H1 (cell line): ENCODE data around the gene RASAL2. TPM values are rescaled to one million over a fixed set of nuclear protein-coding genes. Genes with fewer than 3 reads are reported as not detected.

Experiments used
- CTCF ChIA-PET: fragments of 300-600 bp; sonication (Branson Sonifier 250); formaldehyde crosslinking; loops from one replicate; lab custom pipeline; 2021; ENCODE audit not compliant: partially characterized antibody; lab: Charles Lee
- POLR2A ChIA-PET: fragments of 300-600 bp; sonication (Branson Sonifier 250); formaldehyde crosslinking; loops from one replicate; lab custom pipeline; 2021; ENCODE audit warnings: inconsistent platforms; ENCODE audit not compliant: partially characterized antibody; lab: Charles Lee
- DNase-seq, 2 experiments: peaks; one replicate each; pipeline versions ENCODE4 v3.0.0 to v3.0.0-alpha.2; 2010 to 2022; ENCODE audit warnings: low spot score in 2 of 2, low read depth in 1 of 2, mixed read lengths in 1 of 2
- FAIRE-seq: peaks from 2 replicates; lab custom pipeline; 2011; peaks lifted over from hg19 to GRCh38; lab: Jason Lieb, UNC
- H2AFZ ChIP-seq: 2 replicates; pipeline ENCODE4 v1.8.1; 2012; ENCODE audit warnings: low read length, inconsistent platforms
- H2AK5ac ChIP-seq: 2 replicates; pipeline ENCODE4 v1.6.1; 2013; ENCODE audit warnings: low read depth, low read length
- H2BK120ac ChIP-seq: replicated peaks from 2 replicates; pipeline ENCODE3; 2013; ENCODE audit warnings: low read depth, low read length, inconsistent platforms
- H2BK12ac ChIP-seq: 2 replicates; pipeline ENCODE4 v1.6.1; 2013; ENCODE audit warnings: low read depth, low read length
- H2BK15ac ChIP-seq: 2 replicates; pipeline ENCODE4 v1.6.1; 2013; ENCODE audit warnings: low read length
- H2BK20ac ChIP-seq: 2 replicates; pipeline ENCODE4 v1.6.1; 2013; ENCODE audit warnings: low read length
- H2BK5ac ChIP-seq: 2 replicates; pipeline ENCODE4 v1.6.1; 2013; ENCODE audit warnings: low read depth, low read length
- H3K14ac ChIP-seq: 2 replicates; pipeline ENCODE4 v1.6.1; 2013; ENCODE audit warnings: inconsistent platforms; ENCODE audit not compliant: insufficient read length
- H3K18ac ChIP-seq: 2 replicates; pipeline ENCODE4 v1.6.1; 2013; ENCODE audit warnings: low read length; ENCODE audit errors: extremely low read depth
- H3K23ac ChIP-seq: 2 replicates; pipeline ENCODE4 v1.6.1; 2013; ENCODE audit warnings: inconsistent platforms; ENCODE audit not compliant: insufficient read length
- H3K23me2 ChIP-seq: 2 replicates; pipeline ENCODE4 v1.6.1; 2013; ENCODE audit warnings: low read depth, low read length
- H3K27ac ChIP-seq: 2 replicates; pipeline ENCODE4 v1.6.1; 2011; ENCODE audit warnings: low read depth, low read length, inconsistent platforms
- H3K27me3 ChIP-seq, 4 experiments: replicated peaks in 1 of 4; 1 replicate in 1 of 4; 2 replicates in 3 of 4; pipeline versions ENCODE4 v1.6.1 to v1.8.1; 2011 to 2013; ENCODE audit warnings: low read length in 3 of 4, mild to moderate bottlenecking in 3 of 4, inconsistent platforms in 2 of 4, mixed read lengths in 2 of 4, moderate library complexity in 1 of 4; ENCODE audit not compliant: control insufficient read depth in 3 of 4, insufficient read depth in 3 of 4; ENCODE audit errors: extremely low read depth in 1 of 4
- H3K36me3 ChIP-seq, 4 experiments: 2 replicates each; pipeline versions ENCODE4 v1.6.1 to v1.8.1; 2011 to 2013; ENCODE audit warnings: mild to moderate bottlenecking in 4 of 4, low read length in 3 of 4, moderate library complexity in 2 of 4, control low read depth in 1 of 4, inconsistent platforms in 1 of 4; ENCODE audit not compliant: insufficient read depth in 4 of 4, control insufficient read depth in 2 of 4
- H3K4ac ChIP-seq: replicated peaks from 2 replicates; pipeline ENCODE3; 2013; ENCODE audit warnings: low read length, low read depth, mixed read lengths, inconsistent platforms; ENCODE audit not compliant: insufficient read length
- H3K4me1 ChIP-seq, 4 experiments: replicated peaks in 1 of 4; 1 replicate in 1 of 4; 2 replicates in 3 of 4; pipeline versions ENCODE4 v1.6.1 to v1.8.1; 2011 to 2013; ENCODE audit warnings: low read length in 3 of 4, inconsistent platforms in 2 of 4, mixed read lengths in 1 of 4; ENCODE audit not compliant: insufficient read depth in 4 of 4, control insufficient read depth in 3 of 4
- H3K4me2 ChIP-seq, 2 experiments: 2 replicates each; pipeline versions ENCODE4 v1.6.1 to v1.8.1; 2011 to 2013; ENCODE audit warnings: low read depth in 2 of 2, low read length in 2 of 2, control low read depth in 1 of 2, inconsistent platforms in 1 of 2, mild to moderate bottlenecking in 1 of 2; ENCODE audit not compliant: insufficient read depth in 1 of 2
- H3K4me3 ChIP-seq, 4 experiments: fragments of 200-600, 300-600 bp in 1 of 4; sonication (generic), shearing (Covaris generic), sonication (Bioruptor Twin) in 1 of 4; 2 replicates each; pipeline versions ENCODE4 v1.5.1 to v1.8.1; 2011 to 2016; ENCODE audit warnings: low read length in 4 of 4, low read depth in 3 of 4, control low read depth in 2 of 4, inconsistent platforms in 2 of 4, mild to moderate bottlenecking in 2 of 4, mixed read lengths in 1 of 4, moderate library complexity in 1 of 4; ENCODE audit not compliant: insufficient read depth in 2 of 4; ENCODE audit errors: extremely low read depth in 1 of 4
- H3K56ac ChIP-seq: replicated peaks from 2 replicates; pipeline ENCODE3; 2013; ENCODE audit warnings: low read depth, mild to moderate bottlenecking, mixed read lengths, low read length, inconsistent platforms; ENCODE audit not compliant: insufficient read length
- H3K79me1 ChIP-seq: 2 replicates; pipeline ENCODE4 v1.6.1; 2013; ENCODE audit warnings: low read depth, low read length, control low read depth
- H3K79me2 ChIP-seq, 2 experiments: 2 replicates each; pipeline versions ENCODE4 v1.6.1 to v1.8.1; 2012 to 2013; ENCODE audit warnings: low read length in 2 of 2, mild to moderate bottlenecking in 2 of 2, inconsistent platforms in 1 of 2; ENCODE audit not compliant: insufficient read depth in 2 of 2, control insufficient read depth in 1 of 2
- H3K9ac ChIP-seq, 4 experiments: replicated peaks in 1 of 4; 1 replicate in 1 of 4; 2 replicates in 3 of 4; pipeline versions ENCODE4 v1.6.1 to v1.8.1; 2011 to 2013; ENCODE audit warnings: low read depth in 3 of 4, low read length in 3 of 4, control low read depth in 2 of 4, mild to moderate bottlenecking in 2 of 4, moderate library complexity in 2 of 4, inconsistent platforms in 1 of 4; ENCODE audit errors: extremely low read depth in 1 of 4
- H3K9me3 ChIP-seq, 2 experiments: 2 replicates each; pipeline versions ENCODE4 v1.6.1 to v1.8.1; 2012 to 2013; ENCODE audit warnings: mild to moderate bottlenecking in 2 of 2, moderate library complexity in 2 of 2, control low read depth in 1 of 2, inconsistent platforms in 1 of 2, low read depth in 1 of 2, low read length in 1 of 2, mixed read lengths in 1 of 2; ENCODE audit not compliant: insufficient read depth in 2 of 2
- H4K20me1 ChIP-seq, 2 experiments: replicated peaks in 1 of 2; 2 replicates each; pipeline versions ENCODE3 to v1.8.1; 2011 to 2013; ENCODE audit warnings: inconsistent platforms in 2 of 2, low read length in 2 of 2, mild to moderate bottlenecking in 1 of 2; ENCODE audit not compliant: insufficient read depth in 2 of 2, control insufficient read depth in 1 of 2
- H4K5ac ChIP-seq: 2 replicates; pipeline ENCODE4 v1.6.1; 2013; ENCODE audit warnings: low read length, low read depth, mixed read lengths, inconsistent platforms; ENCODE audit not compliant: insufficient read length
- H4K8ac ChIP-seq: 2 replicates; pipeline ENCODE4 v1.8.0; 2013; ENCODE audit warnings: mild to moderate bottlenecking, moderate library complexity, low read length, inconsistent platforms; ENCODE audit not compliant: insufficient read depth; ENCODE audit errors: extremely low read depth
- H4K91ac ChIP-seq: replicated peaks from 2 replicates; pipeline ENCODE3; 2013; ENCODE audit warnings: low read length, mixed read lengths, inconsistent platforms; ENCODE audit not compliant: insufficient read length
- BRCA1 ChIP-seq: IDR thresholded peaks from 2 replicates; pipeline ENCODE4 v1.6.1; 2012; ENCODE audit warnings: low read depth, low read length, improper control_type of control experiment
- CTBP2 ChIP-seq: IDR thresholded peaks from 2 replicates; pipeline ENCODE4 v1.7.0; 2011; ENCODE audit warnings: borderline replicate concordance, mild to moderate bottlenecking, moderate library complexity, mixed read lengths, low read length; ENCODE audit not compliant: insufficient read depth, insufficient read length
- CTCF ChIP-seq, 3 experiments: IDR thresholded peaks; 1 replicate in 2 of 3; 2 replicates in 1 of 3; pipeline versions ENCODE4 v1.5.1 to v1.6.1; 2011; ENCODE audit warnings: low read length in 3 of 3, mild to moderate bottlenecking in 3 of 3, inconsistent platforms in 2 of 3, low read depth in 1 of 3, moderate library complexity in 1 of 3; ENCODE audit not compliant: insufficient read depth in 1 of 3; ENCODE audit errors: control extremely low read depth in 1 of 3
- EP300 ChIP-seq, 2 experiments: IDR thresholded peaks; 1 replicate in 1 of 2; 2 replicates in 1 of 2; pipeline ENCODE4 v1.6.1; 2011 to 2012; ENCODE audit warnings: low read depth in 2 of 2, low read length in 2 of 2, mild to moderate bottlenecking in 2 of 2, borderline replicate concordance in 1 of 2, inconsistent platforms in 1 of 2, moderate library complexity in 1 of 2
- EZH2 ChIP-seq: fragments of 200-600 bp; sonication (generic); IDR thresholded peaks from 2 replicates; pipeline ENCODE4 v1.7.1; 2012; ENCODE audit warnings: low read depth, mild to moderate bottlenecking, moderate library complexity, low read length, inconsistent platforms; ENCODE audit not compliant: severe bottlenecking
- RFX5 ChIP-seq: IDR thresholded peaks from 2 replicates; pipeline ENCODE4 v1.6.1; 2011; ENCODE audit warnings: low read depth, low read length, improper control_type of control experiment, borderline replicate concordance
- SUZ12 ChIP-seq: fragments of 200-600 bp; sonication (generic); IDR thresholded peaks from 2 replicates; pipeline ENCODE4 v1.6.1; 2012; ENCODE audit warnings: mild to moderate bottlenecking, inconsistent platforms, low read length, moderate library complexity, mixed read lengths
- TCF12 ChIP-seq: IDR thresholded peaks from 2 replicates; pipeline ENCODE4 v1.6.1; 2011; ENCODE audit warnings: low read depth, mild to moderate bottlenecking, low read length
- USF2 ChIP-seq: IDR thresholded peaks from 2 replicates; pipeline ENCODE4 v1.6.1; 2011; ENCODE audit warnings: low read length, improper control_type of control experiment
- YY1 ChIP-seq: IDR thresholded peaks from 2 replicates; pipeline ENCODE4 v1.6.1; 2011; ENCODE audit warnings: low read depth, mild to moderate bottlenecking, low read length
- WGBS, 2 experiments: shearing (Covaris generic) in 1 of 2; methylation state at CpG; one replicate each; pipeline versions ENCODE4 v1.1.6 to v1.1.7; 2013 to 2015; ENCODE audit warnings: low lambda C conversion rate in 2 of 2, mixed read lengths in 2 of 2, inconsistent platforms in 1 of 2, low coverage in 1 of 2, missing lambda C conversion rate in 1 of 2; ENCODE audit not compliant: insufficient replicate concordance in 2 of 2, insufficient coverage in 1 of 2, insufficient read length in 1 of 2; ENCODE audit errors: extremely low coverage in 1 of 2, missing lambda C conversion rate in 1 of 2; 5-methylcytosine and 5-hydroxymethylcytosine counted together
- polyA plus RNA-seq, 7 experiments: library from polyadenylated mRNA; depleted of rRNA in 3 of 7; stranded (reverse) in 5 of 7; unstranded in 2 of 7; fragments of >200 nt in 5 of 7; fragments of 200-250 nt in 2 of 7; gene quantifications; 1 replicate in 5 of 7; 2 replicates in 1 of 7; 4 replicates in 1 of 7; pipeline versions ENCODE4 v1.2.1 to v1.2.3, GENCODE V29; 2011 to 2013; ENCODE audit warnings: missing spikeins in 2 of 7, mixed read lengths in 2 of 7
- total RNA-seq: library from RNA; stranded (reverse); fragmentation: NEBNext Ultra II Directional; extraction: Animal tissue kit (Norgen Biotek cat#: 25700); gene quantifications from 2 replicates; pipeline ENCODE4 v1.2.1, GENCODE V29; 2021

Gene RASAL2
- total and polyA plus RNA-seq, 2 of the 8 experiments (the other 6 are each of a cell fraction or from before 2014, with no cell fraction given) = 15.9 to 32.5 TPM

GRCh38 chr1:178409541-178409940, 315.6 kb downstream of the RASAL2 start:
- no peak overlapping the region for H2BK20ac ChIP-seq
- CTCF ChIA-PET = interaction anchor here (0.7 to 1.6 kb wide), 5 partner anchors 10 to 110 kb away, joined by 3 to 5 read pairs (median 3); no protein-coding TSS in a partner anchor
- H3K4me2 ChIP-seq = no peak overlapping the region
- FAIRE-seq = no peak
- no peaks in the 10 kb centered on the region; the same call in 1 of the 2 replicates for H3K79me1 ChIP-seq
- 0 out of 4 replicates have a peak, but pooled peaks cover 0 to 2% of the 10 kb centered on the region in 2 experiments for H3K79me2 ChIP-seq
- POLR2A ChIA-PET = no interaction called here
- no peak overlapping the region for H3K9ac ChIP-seq
- H3K4ac ChIP-seq = no peak overlapping the region
- H3K18ac ChIP-seq = no peak overlapping the region
- H3K4me1 ChIP-seq = peaks cover 0 to 3% (median 0%) of the 10 kb centered on the region in 4 experiments; a peak in 2 of 7 replicates
- H3K27ac ChIP-seq = no peak overlapping the region
- H2BK15ac ChIP-seq = no peak overlapping the region
- no peak for TF ChIP-seq CTCF (IDR thresholded peaks at IDR 0.05; ENCODE audit: control extremely low read depth in 1 of 3, insufficient read depth in 1 of 3, low read depth in 1 of 3, low read length in 3 of 3)
- no peak for TF ChIP-seq TCF12
- no peak for TF ChIP-seq USF2
- no peak for TF ChIP-seq YY1
- TF ChIP-seq BRCA1 = no peak
- TF ChIP-seq RFX5 = no peak
- TF ChIP-seq EZH2 = no peak
- no peak for TF ChIP-seq CTBP2
- no peak for TF ChIP-seq EP300 (IDR thresholded peaks at IDR 0.05; ENCODE audit: borderline replicate concordance in 1 of 2, low read depth in 2 of 2, low read length in 2 of 2)
- TF ChIP-seq SUZ12 = no peak
- no peak for DNase-seq
- H4K20me1 ChIP-seq = peaks cover 0 to 2% of the 10 kb centered on the region in 2 experiments
- no peak overlapping the region for H2AFZ ChIP-seq
- H3K27me3 ChIP-seq = no peaks in the 10 kb centered on the region
- no peak overlapping the region for H4K5ac ChIP-seq
- 97% methylated on average over 2 of the region's 2 CpGs; no CpG with 5 or more reads in 1 of the 2 experiments for WGBS, 2 experiments
- no peak overlapping the region for H3K56ac ChIP-seq
- H2BK120ac ChIP-seq = no peak overlapping the region
- H3K4me3 ChIP-seq = no peak overlapping the region
- no peak overlapping the region for H4K91ac ChIP-seq
- H2BK5ac ChIP-seq = no peak overlapping the region
- no peak overlapping the region for H2AK5ac ChIP-seq
- H2BK12ac ChIP-seq = no peak overlapping the region
- H4K8ac ChIP-seq = no peak overlapping the region
- no peaks in the 10 kb centered on the region for H3K9me3 ChIP-seq
- H3K14ac ChIP-seq = no peak overlapping the region
- H3K23me2 ChIP-seq = no peaks in the 10 kb centered on the region
- H3K23ac ChIP-seq = no peak overlapping the region
- H3K36me3 ChIP-seq = no peaks in the 10 kb centered on the region
